ENCODE results near the gene CCR4. TPM values are rescaled to one million over a fixed set of nuclear protein-coding genes. Genes with fewer than 3 reads are reported as not detected.

CCR4 gene
- total and polyA plus RNA-seq, 2 of the 4 experiments (the other 2 are of a cell fraction), result not detected

DNA sequence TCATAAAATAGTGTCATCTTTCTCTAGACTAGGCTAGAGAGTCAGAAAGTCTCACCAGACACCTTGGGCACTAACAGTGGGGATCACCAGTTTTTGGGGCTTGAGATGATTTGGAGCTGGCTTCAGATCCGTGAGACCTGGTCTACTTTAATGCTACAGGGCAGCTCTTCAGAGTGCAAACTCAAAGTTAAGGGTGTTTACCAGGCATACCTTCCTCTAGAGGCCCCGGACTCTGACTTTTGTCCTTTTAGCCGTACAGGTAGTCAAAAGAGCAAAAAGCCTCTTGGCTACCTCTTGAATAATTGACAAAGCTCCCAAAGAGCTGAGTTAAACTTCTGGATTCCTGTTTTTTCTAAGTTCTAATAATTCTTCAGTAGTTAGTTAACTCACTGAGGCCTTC, 41.4 kb upstream of the CCR4 start:
- Histone ChIP-seq H3K56ac (ENCODE audit: extremely low read depth, insufficient read depth, low read length) (no peak overlapping the region), H4K5ac (ENCODE audit: low read depth, low read length) (no peak overlapping the region), H4K20me1 (ENCODE audit: insufficient read depth, low read length) (no peaks in the 10 kb centered on the region), H3K27me3 (ENCODE audit: control insufficient read depth, insufficient read depth, low read length) (peaks cover 1% of the 10 kb centered on the region), H3K4me3 (ENCODE audit: insufficient read depth, low read depth, low read length) (no peak overlapping the region), H3K9me1 (ENCODE audit: insufficient read depth, low read length) (no peaks in the 10 kb centered on the region), H2AFZ (replicated peaks; ENCODE audit: low read length, poor library complexity) (no peak overlapping the region), H2AK5ac (ENCODE audit: low read depth, low read length) (no peak overlapping the region), H3K27ac (ENCODE audit: insufficient read depth, low read length) (no peak overlapping the region), H3K36me3 (ENCODE audit: control insufficient read depth, insufficient read depth, low read length) (no peaks in the 10 kb centered on the region), H3K4me2 (ENCODE audit: low read depth, low read length) (no peak overlapping the region), H3K14ac (replicated peaks; ENCODE audit: low read depth, low read length) (no peak overlapping the region), H3K4ac (ENCODE audit: low read depth, low read length) (no peak overlapping the region), H2AK9ac (replicated peaks; ENCODE audit: low read depth, low read length, poor library complexity) (no peak overlapping the region), H3K9me3 (ENCODE audit: control insufficient read depth, insufficient read depth, low read length) (no peaks in the 10 kb centered on the region), H4K8ac (ENCODE audit: low read depth in 2 of 2, low read length in 2 of 2) (no peak overlapping the region), H2BK5ac (ENCODE audit: low read depth, low read length, poor library complexity, severe bottlenecking) (no peak overlapping the region), H2BK15ac (ENCODE audit: low read depth, low read length) (no peak overlapping the region), H3K79me1 (ENCODE audit: low read depth in 1 of 2, low read length in 2 of 2) (no peaks in the 10 kb centered on the region), H2BK20ac (ENCODE audit: low read depth, low read length) (no peak overlapping the region), H3K9ac (ENCODE audit: low read depth, low read length) (no peak overlapping the region), H4K91ac (ENCODE audit: insufficient read depth, low read depth, low read length) (no peak overlapping the region), H2BK120ac (ENCODE audit: low read depth, low read length) (no peak overlapping the region), H3K4me1 (ENCODE audit: control insufficient read depth, insufficient read depth, low read length) (no peaks in the 10 kb centered on the region), H3K23ac (ENCODE audit: low read depth, low read length) (no peak overlapping the region), H3K18ac (ENCODE audit: low read depth, low read length) (no peak overlapping the region)
- ATAC-seq (ENCODE audit: low read depth) (no peak), DNase-seq (no peak)
- no CpG with 5 or more reads among the region's 3 CpGs for WGBS, 2 experiments (ENCODE audit: extremely low coverage in 2 of 2, insufficient read length in 1 of 2)
- no TSS peak for BruUV-seq (replicated peaks)
- intact Hi-C loops (cut with micrococcal nuclease) (no loop called here), in situ Hi-C loops (cut with MboI; ENCODE audit: low sequenced_read_pairs) (no loop called here), dilution Hi-C loops (cut with HindIII; ENCODE audit: low sequenced_read_pairs, unreplicated experiment) (no loop called here)
- ChIA-PET CTCF (no interaction called here), POLR2A (ENCODE audit: unreplicated experiment) (no interaction called here)
- TF ChIP-seq FOS (IDR thresholded peaks at IDR 0.05; ENCODE audit: low read depth, low read length) (no peak), CHD1 (IDR thresholded peaks at IDR 0.05; ENCODE audit: low read depth, low read length) (no peak)
